ENCODE measurements around the gene PSMD5.

DNA sequence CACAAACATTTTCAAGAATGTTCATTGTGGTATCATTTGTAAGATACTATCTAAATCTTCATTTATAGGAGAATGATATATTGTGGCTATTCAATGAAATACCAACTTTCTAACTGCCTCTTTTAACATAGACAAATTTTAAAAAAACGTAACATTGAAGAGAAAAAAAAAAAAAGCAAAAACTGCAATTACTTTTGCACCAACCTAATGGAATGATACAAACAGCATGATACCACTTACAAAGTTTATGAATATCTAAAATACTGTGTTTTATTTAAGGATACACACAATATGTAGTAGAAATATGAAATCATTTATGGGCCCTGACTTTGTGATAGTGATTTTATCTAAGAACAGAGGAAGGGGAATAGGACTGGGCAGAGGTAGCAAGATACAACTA, 24.1 kb downstream of the PSMD5 start:
- TF ChIP-seq CTCF (IDR thresholded peaks at IDR 0.05; ENCODE audit: borderline replicate concordance, extremely low read depth, low read length, poor library complexity, severe bottlenecking) (no peak), EZH2 (IDR thresholded peaks at IDR 0.05; ENCODE audit: borderline replicate concordance, low read depth, low read length, severe bottlenecking) (no peak)
